Stimulated activated CD8-positive, alpha-beta memory T cell treated with anti-CD3 and anti-CD28 coated beads, Interleukin-4, amount 100 ng/mL, for 4 hours (primary cell): ENCODE data around the gene ZMYM1.
"Not testable (repeated sequence)": the region's sequence is repeated elsewhere in the genome, so short reads cannot be mapped to it uniquely, and the experiment has no call there.

Experiments
- DNase-seq, 2 donors: peaks; one replicate each; pipeline ENCODE4 v3.0.0-alpha.2; 2020; ENCODE audit warnings: low read depth in 2 of 2, low spot score in 1 of 2

Gene ZMYM1

DNA sequence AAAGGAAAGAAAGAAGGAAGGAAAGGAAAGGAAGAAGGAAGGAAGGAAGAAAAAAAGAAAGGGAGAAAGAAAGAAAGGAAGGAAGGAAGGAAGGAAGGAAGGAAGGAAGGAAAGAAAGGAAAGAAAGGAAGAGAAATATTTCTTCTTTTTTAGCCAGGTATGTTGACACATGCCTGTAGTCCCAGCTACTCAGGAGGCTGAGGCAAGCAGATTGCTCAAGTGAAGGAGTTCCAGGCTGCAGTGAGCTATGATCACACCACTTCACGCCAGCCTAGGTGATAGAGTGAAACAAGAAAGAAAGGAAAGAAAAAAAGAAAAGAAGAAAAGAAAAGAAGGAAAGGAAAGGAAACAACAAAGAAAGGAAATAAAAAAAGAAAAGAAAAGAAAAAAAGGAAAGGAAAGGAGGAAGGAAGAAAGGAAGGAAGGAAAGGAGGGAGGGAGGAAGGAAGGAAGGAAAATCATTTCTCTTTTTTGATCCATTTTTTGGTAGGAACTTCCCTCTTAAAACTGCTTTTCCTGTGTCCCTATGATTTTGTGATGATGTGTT is 5.8 kb upstream of the ZMYM1 start:
- DNase-seq, result no peak

DNA sequence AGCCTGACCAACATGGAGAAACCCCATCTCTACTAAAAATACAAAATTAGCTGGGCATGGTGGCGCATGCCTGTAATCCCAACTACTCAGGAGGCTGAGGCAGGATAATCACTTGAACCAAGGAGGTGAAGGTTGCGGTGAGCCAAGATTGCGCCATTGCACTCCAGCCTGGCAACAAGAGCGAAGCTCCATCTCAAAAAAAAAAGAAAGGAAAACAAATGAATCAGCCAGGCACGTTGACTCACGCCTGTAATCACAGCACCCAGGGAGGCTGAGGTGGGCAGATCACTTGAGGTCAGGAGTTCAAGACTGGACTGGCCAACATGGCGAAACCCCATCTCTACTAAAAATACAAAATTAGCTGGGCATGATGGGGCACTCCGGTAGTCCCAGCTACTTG is 2.8 kb upstream of the ZMYM1 start:
- not testable (repeated sequence) for DNase-seq

DNA sequence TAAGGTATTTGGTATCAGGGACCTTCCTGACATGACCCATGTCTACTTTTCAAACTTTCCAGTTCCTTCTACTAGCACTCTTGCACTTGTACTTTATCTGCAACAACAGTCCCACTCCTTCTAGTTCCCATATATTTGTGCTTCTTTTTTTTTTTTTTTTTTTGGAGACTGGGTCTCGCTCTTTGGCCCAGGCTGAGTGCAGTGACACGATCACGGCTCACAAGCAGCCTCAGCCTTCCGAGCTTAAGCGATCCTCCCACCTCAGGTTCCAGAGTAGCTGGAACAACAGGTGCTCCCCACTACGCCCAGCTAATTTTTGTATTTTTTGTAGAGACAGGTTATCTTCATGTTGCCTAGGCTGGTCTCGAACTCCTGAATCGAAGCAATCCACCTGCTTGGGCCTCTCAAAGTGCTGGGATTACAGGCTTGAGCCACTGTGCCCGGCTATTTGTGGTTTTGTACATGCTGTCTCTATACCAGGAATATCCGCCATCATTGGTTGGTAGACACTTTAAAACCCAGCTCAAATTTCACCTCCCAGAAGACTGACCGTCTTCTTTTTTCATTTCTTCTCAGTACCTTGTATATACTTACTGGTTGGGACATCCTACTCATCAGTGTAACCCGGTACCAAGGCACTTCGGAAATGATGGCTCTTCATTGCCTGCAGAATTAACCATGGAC is 1.1 kb downstream of the ZMYM1 start:
- no peak for DNase-seq

- DNase-seq, result no peak
Measured at GRCh38 chr1:35085421-35085820, 6.2 kb downstream of the ZMYM1 start.

DNA sequence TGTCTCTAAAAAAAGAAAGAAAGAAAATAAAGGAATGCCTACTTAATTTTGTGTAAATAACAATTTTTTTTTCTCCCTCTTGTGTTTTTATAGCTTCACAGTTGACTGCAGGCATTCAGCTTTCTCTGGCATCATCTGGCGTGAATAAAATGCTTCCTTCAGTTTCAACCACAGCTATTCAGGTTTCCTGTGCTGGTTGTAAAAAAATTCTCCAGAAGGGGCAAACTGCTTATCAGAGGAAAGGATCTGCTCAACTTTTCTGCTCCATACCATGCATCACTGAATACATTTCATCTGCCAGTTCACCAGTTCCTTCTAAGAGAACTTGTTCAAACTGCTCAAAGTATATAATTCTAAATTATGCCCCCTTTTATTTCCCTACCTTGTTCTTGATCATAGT is 18.0 kb downstream of the ZMYM1 start:
- no peak for DNase-seq

DNA sequence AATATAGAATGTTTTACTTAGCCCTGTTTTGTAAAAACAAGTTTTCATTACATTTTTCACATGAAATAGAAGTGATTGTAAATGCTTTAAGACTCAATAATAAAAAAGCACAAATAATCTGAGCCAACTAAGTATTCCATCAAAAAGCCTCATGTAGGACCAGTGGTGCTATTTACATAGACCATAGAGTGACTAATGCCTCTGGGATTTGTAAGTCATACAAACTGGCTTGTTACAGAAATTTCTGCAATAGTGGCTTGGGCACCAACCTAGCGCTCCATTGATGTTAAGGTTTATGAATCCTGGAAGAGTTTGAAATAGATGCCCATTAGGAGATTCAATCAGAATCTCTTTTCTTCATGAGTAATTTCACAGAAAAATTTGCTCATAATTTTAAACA is 31.9 kb downstream of the ZMYM1 start:
- DNase-seq, result no peak

DNA sequence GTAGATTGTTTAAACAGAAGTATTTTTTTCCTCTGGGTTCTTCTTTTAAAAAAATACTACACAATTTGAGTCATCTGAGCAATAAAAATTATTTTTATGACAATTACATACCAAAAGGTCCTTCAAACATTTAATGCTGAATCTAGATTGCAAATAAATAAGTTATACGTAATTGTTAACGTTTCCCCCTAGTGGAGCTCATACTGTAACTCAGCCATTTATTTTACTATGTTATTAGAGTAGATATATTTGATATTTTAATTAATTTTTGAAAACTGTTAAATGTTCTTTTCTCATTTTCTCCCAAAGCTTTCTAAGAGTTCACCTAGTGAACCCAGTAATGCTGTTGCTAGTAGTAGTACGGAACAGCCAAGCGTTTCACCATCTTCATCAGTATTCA is 33.5 kb downstream of the ZMYM1 start:
- no peak for DNase-seq

- DNase-seq, result no peak
Measured at GRCh38 chr1:35115459-35116383, 36.5 kb downstream of the ZMYM1 start.

DNA sequence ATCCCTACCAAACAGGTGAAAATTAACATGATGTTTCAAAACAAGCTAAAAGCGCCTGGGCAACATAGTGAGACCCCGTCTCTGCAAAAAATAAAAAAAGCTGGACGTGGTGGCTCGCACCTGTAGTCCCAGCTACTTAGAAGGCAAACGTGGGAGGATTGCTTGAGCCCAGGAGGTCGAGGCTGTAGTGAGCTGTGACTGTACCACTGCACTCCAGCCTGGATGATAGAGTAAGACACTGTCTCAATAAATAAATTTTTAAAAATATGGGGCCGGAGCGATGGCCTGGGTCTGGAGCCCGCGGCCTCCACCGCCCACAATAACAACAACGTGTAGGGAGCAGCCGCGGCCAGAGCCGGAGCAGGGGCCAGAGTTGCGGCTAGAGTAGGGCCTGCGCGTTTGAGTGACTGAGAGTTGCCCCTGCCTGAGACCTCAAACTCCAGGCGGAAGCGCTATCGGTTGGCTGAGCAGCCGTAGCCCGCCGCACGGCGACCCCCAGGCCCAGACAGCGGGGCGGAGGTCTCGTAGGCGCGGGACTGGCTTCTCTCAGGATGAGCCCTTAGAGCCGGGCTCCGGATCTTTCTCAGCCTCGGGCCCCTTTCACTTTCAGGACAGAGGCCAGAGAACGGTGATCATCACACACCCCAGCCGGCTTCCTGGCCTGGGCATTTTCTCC is 41.4 kb downstream of the ZMYM1 start:
- no peak for DNase-seq

DNA sequence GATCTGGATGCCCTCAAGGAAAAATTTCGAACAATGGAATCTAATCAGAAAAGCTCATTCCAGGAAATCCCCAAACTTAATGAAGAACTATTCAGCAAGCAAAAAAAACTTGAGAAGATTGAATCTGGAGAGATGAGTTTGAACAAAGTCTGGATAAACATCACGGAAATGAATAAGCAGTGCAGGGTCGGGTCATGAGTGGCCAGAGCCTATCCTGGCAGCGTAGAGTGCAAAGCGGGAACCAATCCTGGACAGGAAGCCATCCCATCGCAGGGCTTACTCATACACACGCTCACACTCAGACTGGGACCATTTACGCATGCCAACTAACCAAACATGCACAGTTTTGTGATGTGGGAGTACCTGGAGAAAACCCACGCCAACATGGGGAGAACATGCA is 43.1 kb downstream of the ZMYM1 start:
- DNase-seq, result no peak

DNA sequence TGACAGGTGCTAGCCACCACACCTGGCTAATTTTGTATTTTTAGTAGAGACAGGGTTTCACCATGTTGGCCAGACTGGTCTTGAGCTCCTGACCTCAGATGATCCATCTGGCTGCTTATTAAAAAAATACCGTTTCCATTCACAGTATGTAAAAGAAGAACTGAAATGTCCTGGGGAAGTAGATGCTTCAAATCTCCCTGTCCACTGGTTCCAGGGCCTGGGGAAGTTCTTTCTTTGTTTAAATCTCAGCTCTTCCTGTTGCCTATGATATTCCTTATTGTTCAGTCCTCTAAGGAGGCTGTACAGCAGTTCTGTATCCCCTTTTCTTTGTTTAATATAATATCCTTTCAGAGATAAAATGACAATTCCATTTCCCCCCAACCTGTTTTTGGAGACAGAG is 47.4 kb downstream of the ZMYM1 start:
- no peak for DNase-seq

GRCh38 chr1:35129080-35129479 is 49.9 kb downstream of the ZMYM1 start:
- no peak for DNase-seq

GRCh38 chr1:35136780-35137179 is 57.6 kb downstream of the ZMYM1 start:
- DNase-seq, result no peak

DNA sequence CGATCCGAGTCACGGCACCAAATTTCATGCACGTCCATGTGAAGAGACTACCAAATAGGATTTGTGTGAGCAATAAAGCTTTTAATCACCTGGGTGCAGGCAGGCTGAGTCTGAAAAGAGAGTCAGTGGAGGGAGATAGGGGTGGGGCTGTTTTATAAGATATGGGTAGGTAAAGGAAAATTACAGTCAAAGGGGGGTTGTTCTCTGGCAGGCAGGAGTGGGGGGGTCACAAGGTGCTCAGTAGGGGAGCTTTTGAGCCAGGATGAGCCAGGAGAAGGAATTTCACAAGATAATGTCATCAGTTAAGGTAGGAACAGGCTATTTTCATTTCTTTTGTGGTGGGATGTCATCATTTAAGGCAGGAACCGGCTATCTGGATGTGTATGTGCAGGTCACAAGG is 58.4 kb downstream of the ZMYM1 start:
- DNase-seq, result not testable (repeated sequence)

DNA sequence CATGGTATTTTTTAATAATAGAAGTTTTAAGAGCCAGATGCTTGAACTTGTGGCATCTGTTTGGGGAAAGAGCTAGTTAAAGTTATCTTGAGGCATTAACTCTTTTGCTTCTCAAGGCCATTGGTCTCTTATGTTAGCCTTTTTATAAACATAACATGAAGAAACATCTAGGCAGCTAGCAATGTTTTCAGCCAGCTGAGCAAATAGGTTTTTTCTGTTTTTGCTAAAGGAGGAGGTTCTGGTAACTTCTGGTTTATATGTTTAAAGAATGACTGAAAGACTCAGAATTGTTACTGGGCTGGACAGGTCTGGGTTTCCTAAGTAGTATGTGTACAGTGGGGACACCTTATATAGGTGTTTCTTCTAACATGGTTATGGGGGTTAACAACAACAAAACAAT is 63.1 kb downstream of the ZMYM1 start:
- DNase-seq, result not testable (repeated sequence)

DNA sequence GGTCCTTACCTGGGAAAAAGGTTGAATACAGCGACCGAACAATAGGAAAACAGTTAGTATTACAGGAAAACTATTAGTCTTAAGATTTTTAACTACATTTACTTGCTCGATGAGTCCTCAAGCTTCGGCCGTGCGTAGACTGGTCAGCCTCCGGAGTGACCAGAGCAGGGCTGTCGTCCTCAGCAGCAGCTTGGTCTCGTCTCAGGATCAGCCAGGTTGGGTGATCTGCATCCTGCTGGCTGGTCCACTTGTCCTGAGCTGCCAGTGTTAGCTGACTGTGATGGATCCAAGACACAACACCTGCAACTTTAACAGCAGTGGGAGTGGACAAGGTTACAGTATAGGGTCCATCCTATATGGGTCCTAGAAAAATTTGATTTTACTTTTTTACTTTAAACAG is 63.5 kb downstream of the ZMYM1 start:
- DNase-seq, result not testable (repeated sequence)

DNA sequence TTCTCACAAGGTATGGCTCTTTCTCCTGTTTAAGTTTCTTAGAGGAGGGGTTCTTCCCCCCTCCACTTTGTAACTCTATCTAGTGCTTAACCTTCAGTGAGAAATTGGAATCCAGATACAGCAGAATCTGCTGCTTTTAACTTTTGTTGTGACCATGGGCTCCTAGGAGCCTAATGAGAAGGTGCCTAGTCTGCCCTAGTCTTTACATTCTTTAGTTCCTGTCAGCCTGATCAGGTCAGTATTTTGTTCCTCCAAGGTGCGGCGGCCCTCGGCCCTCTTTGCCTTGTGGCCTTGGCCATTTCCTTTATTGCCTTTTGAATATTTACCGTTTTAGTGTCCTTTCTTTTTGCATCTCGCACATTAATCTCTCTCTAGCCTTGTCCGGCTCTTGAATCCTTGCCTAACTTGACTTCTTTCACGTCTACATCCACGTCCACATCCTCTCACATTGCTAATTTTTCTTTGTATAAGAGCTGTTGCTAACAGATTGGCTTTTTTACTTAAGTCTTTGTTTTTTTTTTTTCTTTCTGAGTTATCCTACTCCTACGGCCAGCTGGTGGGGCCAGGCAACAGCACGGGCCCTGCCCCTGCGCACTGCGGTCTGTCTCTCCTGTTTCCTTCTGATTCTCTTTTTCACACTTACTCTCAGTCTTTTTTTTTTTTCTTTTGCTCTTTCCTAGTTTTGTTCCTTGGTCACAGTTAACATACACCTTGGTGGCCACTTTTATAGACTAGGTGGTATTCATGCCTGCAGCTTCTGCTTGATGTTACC is 64.7 kb downstream of the ZMYM1 start:
- no peak for DNase-seq

DNA sequence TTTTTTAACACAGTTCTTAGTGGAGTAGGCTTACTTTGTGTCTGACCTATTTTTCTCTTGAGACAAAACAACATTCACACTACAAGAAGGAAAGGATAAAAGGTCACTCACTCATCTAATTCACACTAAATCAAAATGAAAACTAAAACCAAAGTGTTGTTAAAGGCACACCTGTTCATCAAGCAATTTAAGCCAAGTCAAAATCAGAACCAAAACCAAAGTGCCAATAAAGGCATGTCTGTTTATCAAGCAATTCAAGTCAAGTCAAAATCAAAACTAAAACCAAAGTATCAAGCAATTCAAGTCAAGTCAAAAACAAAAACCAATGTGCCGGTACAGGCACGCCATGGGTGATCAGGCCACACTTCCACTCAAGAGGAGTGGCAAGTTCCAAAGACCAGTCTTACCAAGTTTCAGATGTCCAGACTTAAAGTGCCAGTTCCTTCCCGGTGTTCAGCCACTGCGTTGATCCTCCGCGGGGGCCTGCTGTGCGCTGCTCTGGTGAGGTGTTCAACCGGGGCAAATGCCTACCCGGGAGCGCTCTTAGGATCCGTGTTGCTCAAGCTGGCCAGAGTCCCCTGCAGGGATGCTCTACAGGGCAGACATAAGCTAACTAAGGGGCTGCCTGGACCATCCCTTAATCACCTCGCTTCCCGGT is 66.8 kb downstream of the ZMYM1 start:
- DNase-seq, result not testable (repeated sequence)

DNA sequence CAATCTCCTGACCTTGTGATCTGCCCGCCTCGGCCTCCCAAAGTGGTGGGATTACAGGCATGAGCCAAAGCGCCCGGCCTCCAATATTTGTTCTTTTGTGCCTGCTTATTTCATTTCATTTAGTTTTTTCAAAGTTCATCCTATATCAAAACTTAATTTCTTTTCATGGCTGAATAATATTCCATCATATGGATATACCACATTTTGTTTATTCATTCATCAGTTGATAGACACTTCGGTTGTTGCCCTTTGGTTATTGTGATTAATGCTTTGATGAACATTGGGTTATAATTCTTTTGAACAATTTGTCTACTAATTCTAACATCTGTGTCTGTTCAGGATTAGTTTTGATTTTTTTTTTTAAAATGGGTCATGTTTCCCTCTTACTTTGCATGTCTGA is 72.0 kb downstream of the ZMYM1 start:
- no peak for DNase-seq

GRCh38 chr1:35164893-35165292 is 85.7 kb downstream of the ZMYM1 start:
- no peak for DNase-seq
